ENCODE data around the gene SLC5A1.

The SLC5A1 gene

DNA sequence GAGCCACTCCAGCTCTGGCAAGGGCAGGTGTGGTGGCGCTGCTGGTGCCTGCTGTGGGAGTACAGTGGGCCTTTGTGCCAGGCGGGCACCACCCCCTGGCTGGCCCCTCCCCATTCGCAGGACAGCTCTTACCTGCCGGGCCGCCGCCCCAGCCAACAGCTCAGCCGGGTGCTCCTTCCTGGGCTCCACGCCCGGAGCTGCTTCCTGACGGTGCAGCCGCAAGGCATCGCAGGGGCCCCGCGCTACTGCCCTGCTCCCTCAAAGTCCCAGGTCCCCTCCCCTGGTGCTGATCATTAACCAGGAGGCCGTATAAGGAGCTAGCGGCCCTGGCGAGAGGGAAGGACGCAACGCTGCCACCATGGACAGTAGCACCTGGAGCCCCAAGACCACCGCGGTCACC, at the start of gene SLC5A1:
Gene SLC5A1, plus strand, starts transcription at position 338 of the 400 bp plus-strand sequence. Its CDS starts 21 bp downstream, at position 359.
- no peak for DNase-seq

DNA sequence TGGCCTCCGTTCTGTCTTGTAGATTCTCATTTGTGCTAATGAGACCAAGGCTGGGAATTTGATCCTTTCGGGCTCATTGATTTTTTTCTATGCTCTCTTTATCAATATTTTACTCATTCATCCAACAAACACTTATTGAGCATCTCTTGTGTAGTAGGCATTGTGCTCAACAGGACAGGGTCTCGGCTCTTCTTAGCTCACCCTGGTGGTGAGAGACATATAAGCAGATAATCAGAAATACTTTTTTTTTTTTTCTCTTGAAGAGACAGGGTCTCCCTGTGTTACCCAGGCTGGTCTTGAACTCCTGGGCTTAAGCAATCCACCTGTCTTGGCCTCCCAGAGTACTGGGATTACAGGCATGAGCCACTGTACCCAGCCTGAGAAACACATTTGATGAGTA, 48.0 kb upstream of the SLC5A1 start:
- no peak for DNase-seq

DNA sequence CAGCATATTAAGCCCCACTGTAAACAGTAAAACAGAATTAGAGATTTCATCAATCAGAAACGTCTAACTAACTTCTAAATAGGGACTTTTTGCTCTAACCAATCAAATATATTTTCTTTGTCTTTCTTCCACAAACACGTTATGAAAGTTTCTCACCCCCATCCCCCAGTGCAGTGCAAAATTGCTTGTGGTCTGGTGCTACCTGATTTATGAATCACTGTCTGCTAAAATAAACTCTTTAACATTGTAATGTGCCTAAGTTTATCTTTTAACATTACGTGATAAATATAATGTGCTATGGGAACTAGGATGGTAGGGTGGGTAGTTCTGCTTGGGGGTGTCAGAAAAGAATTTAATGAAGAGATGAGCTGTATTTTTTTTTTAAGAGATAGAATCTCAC, 47.3 kb upstream of the SLC5A1 start:
- no peak for DNase-seq

DNA sequence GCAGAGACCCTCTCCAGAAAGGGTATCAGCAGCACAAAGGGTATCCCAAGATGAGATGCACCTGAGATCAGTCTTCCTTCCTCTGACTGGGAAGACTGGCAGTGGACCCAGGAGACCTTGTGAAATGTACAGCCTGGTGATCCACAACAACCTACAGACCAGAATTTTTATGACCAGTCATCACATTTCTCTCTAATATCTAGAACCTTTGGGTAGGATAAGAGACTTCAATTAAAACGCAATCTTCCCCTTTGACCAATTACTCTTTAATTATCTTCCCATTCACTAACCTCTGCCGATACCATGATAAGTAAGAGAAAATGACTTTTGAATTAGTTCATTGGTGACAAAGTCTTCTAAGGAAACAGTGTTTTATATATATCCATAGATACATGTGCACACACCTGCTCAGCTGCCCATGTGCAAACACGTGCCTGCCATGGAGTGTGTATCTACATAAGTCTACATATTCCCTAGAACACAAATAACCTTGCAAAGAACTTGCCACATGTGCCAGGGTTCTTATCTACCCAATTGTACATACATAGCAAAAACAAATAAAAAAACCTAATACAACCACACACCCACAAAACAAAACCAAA, 44.2 kb upstream of the SLC5A1 start:
- DNase-seq, result no peak

DNA sequence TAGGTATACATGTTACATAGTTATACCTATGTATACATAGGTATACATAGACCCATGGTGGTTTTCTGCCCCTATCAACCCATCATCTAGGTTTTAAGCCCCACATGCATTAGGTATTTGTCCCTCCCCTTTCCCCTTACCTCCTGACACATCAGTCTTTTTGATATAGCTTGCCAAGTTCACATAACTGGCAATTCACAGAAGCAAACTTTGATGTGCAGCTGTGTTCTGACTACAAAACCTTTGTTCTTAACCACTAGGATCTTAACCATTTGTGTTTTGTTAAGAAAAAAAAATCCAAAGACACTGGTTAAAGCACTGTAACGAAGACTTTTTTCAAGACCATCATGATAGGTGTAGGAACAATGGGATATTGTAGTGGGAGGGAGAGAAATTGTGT, 42.9 kb upstream of the SLC5A1 start:
- DNase-seq, result no peak

DNA sequence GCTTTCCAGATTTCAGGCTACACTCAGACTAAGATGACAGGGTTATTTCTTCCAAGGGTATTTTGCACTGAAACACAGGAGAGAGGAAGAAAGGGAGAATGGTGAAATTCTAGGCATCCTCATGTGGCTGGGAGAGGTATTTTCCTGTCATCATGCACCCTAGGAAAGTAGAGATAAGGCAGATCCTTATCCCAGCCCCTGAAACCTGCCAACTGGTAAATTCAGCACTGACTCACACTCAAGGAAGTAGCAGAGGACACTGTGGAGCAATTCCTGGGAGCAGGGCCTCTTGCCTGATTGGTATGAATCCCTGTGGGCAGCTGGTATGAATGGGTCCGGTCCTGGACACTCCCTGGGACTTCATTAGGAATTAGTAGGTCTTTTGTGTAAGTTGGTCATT, 37.6 kb upstream of the SLC5A1 start:
- DNase-seq, result no peak

DNA sequence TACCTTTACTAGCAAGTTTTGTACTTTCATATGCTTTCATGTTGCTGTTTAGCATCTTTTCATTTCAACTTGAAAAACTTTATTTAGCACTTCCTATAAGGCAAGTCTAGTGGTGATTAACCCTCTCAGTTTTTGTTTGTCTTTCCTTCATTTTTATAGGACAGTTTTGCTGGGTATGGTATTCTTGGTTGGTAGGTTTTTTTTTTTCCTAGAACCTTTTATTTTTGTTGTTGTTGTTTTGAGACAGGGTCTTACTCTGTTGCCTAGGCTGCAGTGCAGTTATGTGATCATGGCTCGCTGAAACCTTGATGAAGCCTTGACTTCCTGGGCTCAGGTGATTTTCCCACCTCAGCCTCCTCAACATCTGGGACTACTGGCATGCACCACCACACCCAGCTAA, 29.9 kb upstream of the SLC5A1 start:
- no peak for DNase-seq

DNA sequence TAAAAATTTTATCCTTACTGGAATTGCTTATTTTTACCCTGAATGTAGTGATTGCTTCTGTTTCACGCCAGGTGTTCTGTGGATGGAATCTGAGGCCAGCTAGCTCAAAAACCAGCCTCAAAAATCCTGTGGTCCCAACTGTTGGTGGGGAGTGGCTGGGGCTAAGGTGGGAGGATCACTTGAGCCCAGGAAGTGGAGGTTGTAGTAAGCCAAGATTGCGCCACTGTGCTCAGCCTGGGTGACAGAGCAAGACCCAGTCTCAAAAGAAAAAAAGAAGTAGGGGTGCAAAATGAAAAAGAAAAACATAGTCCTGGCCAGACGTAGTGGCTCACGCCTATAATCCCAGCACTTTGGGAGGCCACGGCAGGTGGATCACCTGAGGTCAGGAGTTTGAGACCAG, 27.0 kb upstream of the SLC5A1 start:
- DNase-seq, result no peak

DNA sequence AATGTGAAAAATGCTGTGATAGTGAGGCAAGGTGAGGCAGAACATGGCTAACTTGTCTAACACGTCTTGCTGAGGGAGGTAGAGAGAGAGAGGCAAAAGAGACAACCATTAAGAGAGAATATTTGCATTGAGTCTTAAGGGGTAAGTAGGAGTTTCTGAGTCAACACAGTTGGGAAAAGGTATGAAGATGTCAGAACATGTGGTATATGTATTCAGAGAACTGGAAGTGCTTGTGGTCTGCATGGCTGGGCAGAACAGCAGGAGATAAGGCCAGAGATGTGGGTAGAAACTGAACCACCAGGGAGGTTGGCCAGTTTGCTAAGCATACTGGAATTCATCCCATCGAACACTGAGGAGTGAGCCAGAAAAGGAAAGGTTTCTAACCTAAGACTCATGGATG, 25.0 kb upstream of the SLC5A1 start:
- no peak for DNase-seq

DNA sequence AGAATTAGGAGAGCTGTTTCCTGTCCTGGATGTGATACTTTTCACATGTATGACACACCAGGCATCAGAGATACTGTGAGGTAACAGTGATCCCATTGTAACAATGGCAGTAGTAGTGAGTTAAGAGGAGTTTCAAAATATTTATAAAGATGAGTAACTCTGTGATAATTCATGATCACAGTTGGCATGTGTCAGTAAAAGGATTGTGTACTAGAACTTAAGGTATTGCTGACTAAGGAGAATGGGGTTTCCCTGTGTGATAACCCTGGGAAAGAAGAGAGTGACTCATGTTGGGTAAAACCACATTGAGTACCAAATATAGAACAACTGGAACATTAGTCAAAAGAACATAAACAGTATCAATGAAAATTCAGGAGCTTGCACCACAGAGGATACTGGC, 22.9 kb upstream of the SLC5A1 start:
- no peak for DNase-seq

DNA sequence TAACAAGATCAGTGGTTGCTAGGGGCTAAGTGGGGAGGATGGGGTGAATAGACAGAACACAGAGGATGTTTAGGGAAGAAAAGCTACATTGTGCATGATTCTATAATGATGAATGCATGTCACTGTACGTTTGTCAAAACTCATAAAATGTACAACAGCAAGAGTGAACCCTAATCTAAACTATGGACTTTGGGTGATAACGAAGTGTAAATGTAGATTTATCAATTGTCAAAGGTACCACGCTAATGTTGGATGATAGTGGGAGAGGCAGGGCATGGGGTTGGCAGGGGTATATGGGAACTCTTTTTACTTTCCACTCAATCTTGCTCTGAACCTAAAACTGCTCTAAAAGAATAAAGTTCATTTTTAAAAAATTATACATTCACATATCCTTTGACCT, 21.3 kb upstream of the SLC5A1 start:
- no peak for DNase-seq

DNA sequence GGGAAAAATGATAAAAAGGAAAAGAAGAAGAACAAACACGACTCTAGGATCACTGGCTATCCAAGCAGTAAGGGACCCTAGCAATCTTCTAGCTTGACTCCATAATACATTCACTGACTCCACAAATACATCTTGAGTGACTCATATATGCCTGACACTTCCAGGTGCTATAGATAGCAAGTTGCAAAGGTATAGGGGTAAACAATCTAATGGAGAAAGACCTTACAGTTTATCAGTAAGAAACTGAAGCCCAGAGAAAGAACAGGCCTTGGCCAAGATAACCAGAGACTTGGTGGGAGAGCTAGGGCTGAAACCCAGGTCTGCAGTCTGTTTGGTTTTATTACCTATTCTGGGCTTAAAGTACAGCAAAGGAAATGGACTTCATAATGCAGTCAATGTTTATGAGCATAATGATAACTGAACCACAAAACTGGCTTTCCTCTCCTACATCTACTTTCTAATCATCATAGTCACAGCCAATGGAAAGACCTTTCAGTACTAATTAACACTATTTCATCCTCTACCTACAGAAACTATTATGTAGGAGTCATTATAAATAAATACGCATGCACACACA, 19.7 kb upstream of the SLC5A1 start:
- DNase-seq, result no peak

DNA sequence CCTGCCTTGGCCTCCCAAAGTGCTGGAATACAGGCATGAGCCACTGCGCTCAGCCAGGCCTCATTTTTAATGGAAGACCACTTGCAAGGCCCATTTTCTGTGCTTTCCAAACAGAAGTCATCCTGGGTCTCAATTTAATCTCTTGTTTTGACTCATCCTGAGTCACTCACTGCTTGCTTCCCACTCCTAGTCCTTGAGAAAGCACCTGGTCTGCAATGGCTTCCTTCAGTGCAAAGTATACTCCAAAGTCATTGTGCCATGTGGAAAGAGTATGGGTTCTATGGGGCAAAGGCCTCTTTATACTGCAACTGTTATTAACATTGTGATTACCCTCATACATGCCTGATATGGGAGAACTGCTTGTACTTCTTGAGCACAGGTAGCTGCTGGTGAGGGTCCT, 18.3 kb upstream of the SLC5A1 start:
- no peak for DNase-seq

DNA sequence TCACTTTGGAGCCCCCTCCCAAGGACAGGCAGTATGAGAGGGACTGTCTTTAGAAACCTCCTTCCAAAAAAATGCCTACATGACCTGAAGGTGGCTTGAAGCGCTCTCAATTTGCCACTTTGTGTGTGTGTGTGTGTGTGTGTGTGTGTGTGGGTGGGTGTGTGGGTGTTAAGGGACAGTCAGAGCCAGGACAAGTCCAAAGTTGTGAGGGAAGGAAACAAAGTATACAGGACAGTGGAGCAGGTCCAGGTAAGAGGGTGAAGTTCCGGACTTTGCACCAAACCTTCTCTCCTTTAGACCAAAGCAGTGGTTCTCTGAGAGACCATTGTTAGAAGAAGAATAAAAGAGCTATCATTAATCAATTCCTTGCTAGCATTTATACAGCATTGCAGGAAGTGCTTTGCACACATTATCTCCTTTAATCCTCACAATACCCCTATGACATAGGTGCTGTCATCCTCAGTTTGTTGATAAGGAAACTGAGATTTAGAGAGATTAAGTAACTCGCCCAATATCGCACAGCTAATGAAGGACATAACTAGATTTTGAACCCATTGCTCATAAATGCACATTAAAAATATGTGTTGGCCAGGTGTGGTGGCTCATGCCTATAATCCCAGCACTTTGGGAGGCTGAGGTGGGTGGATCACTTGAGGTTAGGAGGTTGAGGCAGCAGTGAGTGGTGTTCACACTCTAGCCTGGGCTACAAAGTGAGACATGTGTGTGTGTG, 12.4 kb upstream of the SLC5A1 start:
- no peak for DNase-seq

DNA sequence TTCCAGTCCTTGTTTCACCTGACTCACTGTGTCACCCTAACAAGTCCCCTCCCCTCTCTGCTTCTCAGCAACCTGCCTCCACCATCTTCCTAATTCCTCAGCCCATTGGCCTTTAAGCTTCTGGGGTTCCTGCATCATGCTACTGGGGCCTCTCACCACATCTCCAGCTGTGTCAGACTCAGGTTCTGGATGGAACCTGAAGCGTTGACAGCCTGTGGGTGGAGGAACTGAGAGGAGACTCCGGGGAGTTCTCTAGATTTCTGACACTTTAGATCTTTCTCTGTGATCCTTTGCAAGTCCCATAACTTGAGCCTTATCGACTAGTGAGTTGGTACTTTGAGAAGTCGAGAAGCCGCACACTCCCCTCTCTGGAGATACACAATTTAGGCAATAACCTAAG, 11.6 kb upstream of the SLC5A1 start:
- DNase-seq, result no peak

DNA sequence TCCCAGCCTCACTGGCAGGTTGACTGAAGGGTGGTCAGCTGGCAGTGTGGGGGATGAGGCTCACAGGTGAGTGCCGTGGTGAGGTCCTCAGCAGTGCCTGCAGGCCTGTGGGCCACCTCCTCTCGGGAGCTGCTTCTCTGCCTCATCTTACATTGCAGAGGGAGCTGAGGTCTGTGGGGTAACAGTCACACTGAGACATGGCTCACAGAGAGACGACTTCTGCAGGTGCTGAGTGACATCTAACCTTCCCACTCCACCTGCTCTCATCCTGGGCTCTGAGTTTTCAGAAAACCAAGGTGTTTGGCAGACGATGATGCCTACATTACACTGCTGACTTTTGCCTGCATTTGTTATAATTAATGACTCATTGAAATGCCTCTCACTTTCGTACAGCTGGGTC, 8.8 kb upstream of the SLC5A1 start:
- no peak for DNase-seq

DNA sequence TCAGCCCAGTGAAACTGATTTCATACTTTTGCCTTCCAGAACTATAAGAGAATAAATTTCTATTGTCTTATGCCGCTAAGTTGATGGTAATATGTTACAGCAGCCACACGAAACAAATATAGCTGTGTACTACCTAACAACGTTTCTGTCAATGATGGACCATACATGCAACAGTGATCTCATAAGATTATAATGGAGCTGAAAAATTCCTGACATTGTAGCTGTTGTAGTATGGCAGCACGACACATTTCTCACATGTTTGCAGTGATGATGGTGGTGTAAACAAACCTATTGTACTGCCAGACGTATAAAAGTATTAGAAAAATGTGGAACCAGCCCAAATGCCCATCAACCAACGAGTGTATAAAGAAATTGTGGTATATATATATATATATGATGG, 5.8 kb upstream of the SLC5A1 start:
- DNase-seq, result no peak

DNA sequence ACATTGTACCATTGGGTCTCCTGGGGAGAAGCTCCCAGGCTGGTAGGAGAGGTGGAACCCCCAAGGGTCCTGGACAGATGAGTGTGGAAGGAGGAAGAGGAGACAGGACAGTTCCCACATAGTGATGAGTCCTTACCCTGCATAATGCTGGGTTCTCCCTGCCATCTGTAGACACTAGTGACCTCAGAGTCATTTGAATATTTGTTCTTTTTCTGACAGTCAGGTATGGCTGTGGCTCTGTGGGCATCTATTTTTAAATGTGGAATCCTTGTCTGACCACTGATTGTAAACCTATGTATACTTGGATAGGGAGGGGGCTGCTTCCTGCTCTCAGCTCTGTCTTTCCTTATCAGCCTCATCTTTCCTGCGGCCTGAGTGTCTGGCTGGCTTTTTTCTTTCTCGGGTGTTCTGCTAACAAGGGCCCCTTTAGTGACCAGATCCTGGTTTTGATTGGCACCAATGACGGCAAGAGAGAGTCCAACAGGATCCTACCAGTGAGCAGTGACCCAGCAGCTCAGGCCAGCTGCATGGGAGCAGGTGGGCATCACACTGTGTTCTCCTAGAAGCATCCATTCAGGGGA, 2.6 kb upstream of the SLC5A1 start:
- no peak for DNase-seq

DNA sequence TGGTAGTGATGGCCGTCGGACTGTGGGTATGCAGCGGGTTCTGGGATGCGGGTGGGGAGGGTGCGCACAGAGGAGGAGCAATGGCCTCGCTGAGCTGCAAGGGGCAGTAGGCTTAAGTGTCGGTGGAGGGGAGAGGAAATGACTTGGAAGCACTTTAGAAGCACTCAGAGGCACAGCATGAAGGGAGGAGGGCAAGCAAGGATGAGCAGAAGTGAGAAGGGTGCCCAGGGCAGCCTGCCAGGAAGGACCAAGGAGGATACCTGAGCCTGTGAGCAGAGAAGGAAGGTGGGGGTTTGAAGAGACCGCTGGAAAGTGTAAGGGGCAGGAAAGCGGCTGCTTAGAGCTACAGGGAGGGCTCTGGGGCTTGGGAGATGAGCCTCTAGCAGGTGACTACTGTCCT, 330 bp downstream of the SLC5A1 start:
- DNase-seq, result no peak

DNA sequence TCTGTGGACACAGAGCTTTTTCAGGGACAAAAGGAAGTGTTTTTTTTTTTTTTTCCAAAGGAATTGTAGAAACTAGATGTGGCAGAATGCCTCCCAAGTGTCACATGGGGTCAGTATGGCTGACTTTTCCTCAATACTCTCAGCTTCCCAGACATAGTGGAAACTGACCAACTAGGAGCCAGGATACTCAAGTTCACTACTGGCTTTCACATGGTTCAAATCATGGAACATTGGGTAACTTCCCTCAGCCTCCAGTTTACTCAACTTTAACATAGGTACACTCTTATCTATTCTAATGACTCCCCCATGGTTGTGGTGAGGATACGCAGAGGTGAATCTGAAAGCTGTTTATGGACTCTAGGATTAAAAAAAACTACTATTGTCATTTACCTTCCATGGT, 1.4 kb downstream of the SLC5A1 start:
- no peak for DNase-seq

DNA sequence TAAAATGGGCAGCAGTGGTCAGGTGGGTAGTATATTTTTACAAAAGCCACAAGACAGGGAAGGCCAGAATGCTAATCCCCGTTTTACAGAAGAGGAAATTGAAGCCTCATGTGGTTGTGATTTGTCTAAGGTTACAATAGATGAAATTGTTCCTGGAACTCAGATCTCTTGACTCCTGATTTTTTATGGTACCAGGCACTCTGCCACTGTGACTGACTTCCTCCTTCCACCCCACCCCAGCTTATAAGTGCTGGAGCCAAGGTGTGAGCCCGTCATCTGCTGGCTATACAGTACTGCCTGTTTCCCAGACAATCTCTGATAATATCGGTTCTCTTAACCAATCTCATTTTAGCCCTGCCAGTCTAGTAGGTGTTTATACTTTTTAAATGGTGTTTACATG, 1.9 kb downstream of the SLC5A1 start:
- DNase-seq, result no peak

DNA sequence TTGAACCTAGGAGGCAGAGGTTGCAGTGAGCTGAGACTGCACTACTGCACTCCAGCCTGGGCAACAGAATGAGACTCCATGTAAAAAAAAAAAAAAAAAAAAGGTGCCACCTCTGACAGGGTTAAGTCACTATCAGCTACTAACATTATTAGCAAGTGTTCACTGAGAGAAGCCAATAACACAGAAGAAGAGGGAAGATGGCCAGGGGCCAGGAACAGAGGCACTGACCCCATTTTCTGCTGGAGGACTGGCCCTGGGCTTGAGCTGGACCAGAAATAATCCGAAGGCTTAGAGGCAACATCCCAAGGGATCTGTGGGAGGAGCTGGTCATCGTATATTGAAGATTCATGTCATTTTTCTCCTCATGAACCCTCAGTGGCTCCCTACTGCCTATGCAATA, 5.0 kb downstream of the SLC5A1 start:
- no peak for DNase-seq

DNA sequence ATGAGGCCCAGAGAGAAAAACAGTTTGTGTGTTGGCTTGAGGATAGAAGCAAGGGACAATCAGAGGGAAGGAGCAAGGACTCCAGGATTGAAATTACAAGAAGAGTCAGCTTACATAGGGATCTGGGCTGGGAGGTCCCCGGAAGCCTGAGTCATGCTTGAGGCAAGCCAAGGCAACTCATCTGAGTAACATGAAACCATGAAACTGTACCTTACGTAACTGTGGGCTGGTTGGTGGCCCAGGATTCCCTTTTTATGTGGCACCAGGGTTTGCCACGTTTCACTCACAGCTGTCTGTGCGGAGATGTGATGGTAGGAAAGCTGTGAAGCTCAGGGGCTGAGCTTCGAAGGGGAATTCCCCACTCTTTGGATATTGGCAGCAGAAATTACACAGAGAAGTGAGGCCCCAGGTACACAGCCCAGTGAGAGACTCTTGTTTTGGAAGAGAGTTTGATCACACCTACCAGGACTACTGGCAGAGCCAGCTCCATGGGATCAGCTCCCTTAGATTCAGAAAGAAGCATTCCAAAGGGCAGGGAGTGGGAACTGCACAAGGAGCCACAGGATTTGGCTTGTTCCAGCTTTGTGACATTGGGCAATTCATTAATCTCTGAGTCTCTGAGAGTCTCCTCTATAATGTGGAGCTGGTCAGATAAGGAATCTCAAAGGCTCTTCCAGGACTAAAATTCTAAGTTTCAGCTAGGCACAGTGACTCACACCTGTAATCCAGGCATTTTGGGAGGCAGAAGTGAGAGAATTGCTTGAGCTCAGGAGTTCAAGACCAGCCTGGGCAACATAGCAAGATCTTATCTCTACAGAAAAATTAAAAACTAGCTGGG, 7.8 kb downstream of the SLC5A1 start:
- DNase-seq, result peak in 1 of 2 donors; percentile 6
